Brain microvascular endothelial cell (primary cell): ENCODE results near the gene PRSS50.

Experiments
- DNase-seq: peaks from one replicate; pipeline ENCODE4 v3.0.0-alpha.2; 2020
- H3K27ac ChIP-seq: fragments of 250-450 bp; sonication (Bioruptor Pico); 2 replicates; pipeline ENCODE4 v1.5.1; 2020; ENCODE audit warnings: mild to moderate bottlenecking, moderate library complexity
- H3K27me3 ChIP-seq: fragments of 250-450 bp; sonication (Bioruptor Pico); replicated peaks from 2 replicates; pipeline ENCODE4 v1.5.1; 2020; ENCODE audit warnings: mild to moderate bottlenecking
- H3K36me3 ChIP-seq: fragments of 250-450 bp; sonication (Bioruptor Pico); replicated peaks from 2 replicates; pipeline ENCODE4 v1.5.1; 2020; ENCODE audit warnings: mild to moderate bottlenecking
- H3K4me3 ChIP-seq: 2 replicates; pipeline ENCODE4 v1.5.1; 2011; ENCODE audit warnings: low read depth, mild to moderate bottlenecking, control low read depth, low read length, moderate library complexity
- CTCF ChIP-seq: IDR thresholded peaks from 2 replicates; pipeline ENCODE4 v1.5.1; 2011; ENCODE audit warnings: low read depth, mild to moderate bottlenecking, moderate library complexity, low read length, control low read depth, inconsistent platforms; ENCODE audit errors: missing control alignments
- in situ Hi-C: cut with HindIII; loops from 2 replicates; pipeline ENCODE4 v1.10.0; 2017; ENCODE audit warnings: low sequenced_read_pairs, low pct_ligation_motif_present

The PRSS50 gene

GRCh38 chr3:46731795-46732194 lies 14.1 kb upstream of the PRSS50 start:
- no peak for DNase-seq
- Histone ChIP-seq H3K36me3 (no peaks in the 10 kb centered on the region), H3K27me3 (peaks cover 6% of the 10 kb centered on the region), H3K4me3 (no peak overlapping the region), H3K27ac (no peak overlapping the region)
- in situ Hi-C loops, result no loop called here
- no peak for TF ChIP-seq CTCF

DNA sequence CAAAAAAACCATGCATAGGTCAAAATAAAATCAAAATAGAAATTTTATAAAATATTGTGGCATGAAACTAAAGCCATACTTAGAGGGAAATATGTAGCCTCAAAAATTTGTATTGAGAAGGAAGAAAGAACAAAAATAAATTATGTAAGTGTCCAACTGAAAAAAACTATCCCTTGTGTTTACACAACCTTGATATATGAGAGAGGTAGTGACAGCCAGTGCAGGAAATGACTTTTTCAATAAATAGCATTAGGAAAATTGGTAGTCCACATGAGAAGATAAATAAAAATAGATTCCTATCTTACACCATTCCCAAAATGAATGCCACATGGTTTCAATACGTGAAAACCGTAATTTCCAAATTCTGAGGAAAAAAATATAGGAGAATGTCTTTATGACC lies 13.2 kb upstream of the PRSS50 start:
- Histone ChIP-seq H3K27me3 (peaks cover 6% of the 10 kb centered on the region), H3K36me3 (no peaks in the 10 kb centered on the region), H3K4me3 (no peak overlapping the region), H3K27ac (no peak overlapping the region)
- TF ChIP-seq CTCF, result no peak
- in situ Hi-C loops, result no loop called here
- DNase-seq, result no peak

GRCh38 chr3:46729038-46729437 lies 11.4 kb upstream of the PRSS50 start:
- Histone ChIP-seq H3K27me3 (peaks cover 6% of the 10 kb centered on the region), H3K36me3 (no peaks in the 10 kb centered on the region), H3K27ac (no peak overlapping the region), H3K4me3 (no peak overlapping the region)
- in situ Hi-C loops, result no loop called here
- no peak for TF ChIP-seq CTCF
- no peak for DNase-seq

GRCh38 chr3:46725621-46726314 lies 8.1 kb upstream of the PRSS50 start:
- Histone ChIP-seq H3K27ac (no peak overlapping the region), H3K36me3 (no peaks in the 10 kb centered on the region), H3K27me3 (no peaks in the 10 kb centered on the region), H3K4me3 (no peak overlapping the region)
- no peak for DNase-seq
- in situ Hi-C loops, result no loop called here
- TF ChIP-seq CTCF, result no peak

GRCh38 chr3:46724424-46724823 lies 6.8 kb upstream of the PRSS50 start:
- H3K27ac ChIP-seq, result no peak overlapping the region
- in situ Hi-C loops, result no loop called here
- H3K36me3 ChIP-seq, result no peaks in the 10 kb centered on the region
- no peak overlapping the region for H3K4me3 ChIP-seq
- peaks cover 2% of the 10 kb centered on the region for H3K27me3 ChIP-seq
- TF ChIP-seq CTCF, result no peak
- no peak for DNase-seq

GRCh38 chr3:46722443-46722842 lies 4.8 kb upstream of the PRSS50 start:
- DNase-seq, result no peak
- no peak for TF ChIP-seq CTCF
- Histone ChIP-seq H3K36me3 (no peaks in the 10 kb centered on the region), H3K27ac (no peak overlapping the region), H3K4me3 (no peak overlapping the region), H3K27me3 (peaks cover 2% of the 10 kb centered on the region)
- in situ Hi-C loops, result no loop called here
